Measurements from ENCODE around the gene FAM200A.
"Not testable (repeated sequence)": the region's sequence is repeated elsewhere in the genome, so short reads cannot be mapped to it uniquely, and the experiment has no call there.

The FAM200A gene

DNA sequence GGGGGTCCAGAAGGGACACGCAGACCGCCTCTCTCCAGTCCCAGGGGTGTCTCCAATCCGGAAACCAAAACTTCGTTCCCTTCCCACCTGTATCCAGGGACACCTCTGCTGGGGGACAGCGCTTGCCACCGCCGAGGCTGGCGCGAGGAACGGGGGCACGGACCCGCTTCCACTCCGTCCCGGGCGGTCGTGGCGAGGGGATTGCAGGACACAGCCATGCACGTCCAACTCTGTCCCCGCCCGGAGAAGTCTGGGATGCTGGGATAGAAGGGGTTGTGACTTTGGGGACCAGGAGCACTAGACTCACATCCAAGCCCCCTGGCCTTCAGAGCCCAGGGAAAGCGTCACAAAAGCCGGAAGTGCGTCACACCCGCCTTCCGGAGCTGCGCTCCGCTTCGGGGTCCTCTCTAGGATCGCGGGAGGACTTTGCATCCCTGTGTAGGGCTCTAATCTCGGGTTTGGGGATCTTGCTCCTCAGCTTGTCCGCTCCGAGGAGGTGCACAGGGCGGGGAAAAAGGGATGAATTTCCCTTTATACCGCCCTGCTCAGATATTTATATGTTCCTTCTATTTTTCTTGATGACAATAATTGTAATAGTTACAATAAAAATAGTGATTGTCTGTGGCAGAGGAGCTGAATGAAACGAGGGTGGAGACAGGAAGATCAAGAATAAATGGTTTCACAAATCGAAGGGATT lies at the start of gene FAM200A:
TSS of gene FAM200A (minus strand) at position 348 of the 697 bp plus-strand sequence. CDS start 3,707 bp downstream, outside the sequence.
- peak; percentile 80 for FAIRE-seq

DNA sequence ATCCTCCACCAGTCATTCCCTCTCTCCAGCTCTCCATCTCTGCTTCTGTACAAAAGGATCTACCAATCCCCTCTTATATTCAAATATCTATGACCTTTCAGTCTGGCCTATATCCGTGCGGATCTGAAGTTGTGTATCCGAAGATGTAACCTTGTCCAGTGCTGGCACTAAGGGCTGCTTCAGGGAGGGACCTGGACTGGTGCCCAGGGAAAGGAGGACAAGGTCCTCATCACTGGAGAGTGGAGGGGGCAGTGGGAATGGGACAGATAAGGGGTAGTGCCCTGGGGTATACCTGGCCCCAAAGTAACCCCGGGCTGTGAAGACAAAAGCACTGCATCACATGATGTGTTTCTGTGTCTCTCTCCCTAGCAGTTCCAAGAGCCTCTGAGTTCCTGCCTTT lies 47.9 kb upstream of the FAM200A start:
- no peak for FAIRE-seq

DNA sequence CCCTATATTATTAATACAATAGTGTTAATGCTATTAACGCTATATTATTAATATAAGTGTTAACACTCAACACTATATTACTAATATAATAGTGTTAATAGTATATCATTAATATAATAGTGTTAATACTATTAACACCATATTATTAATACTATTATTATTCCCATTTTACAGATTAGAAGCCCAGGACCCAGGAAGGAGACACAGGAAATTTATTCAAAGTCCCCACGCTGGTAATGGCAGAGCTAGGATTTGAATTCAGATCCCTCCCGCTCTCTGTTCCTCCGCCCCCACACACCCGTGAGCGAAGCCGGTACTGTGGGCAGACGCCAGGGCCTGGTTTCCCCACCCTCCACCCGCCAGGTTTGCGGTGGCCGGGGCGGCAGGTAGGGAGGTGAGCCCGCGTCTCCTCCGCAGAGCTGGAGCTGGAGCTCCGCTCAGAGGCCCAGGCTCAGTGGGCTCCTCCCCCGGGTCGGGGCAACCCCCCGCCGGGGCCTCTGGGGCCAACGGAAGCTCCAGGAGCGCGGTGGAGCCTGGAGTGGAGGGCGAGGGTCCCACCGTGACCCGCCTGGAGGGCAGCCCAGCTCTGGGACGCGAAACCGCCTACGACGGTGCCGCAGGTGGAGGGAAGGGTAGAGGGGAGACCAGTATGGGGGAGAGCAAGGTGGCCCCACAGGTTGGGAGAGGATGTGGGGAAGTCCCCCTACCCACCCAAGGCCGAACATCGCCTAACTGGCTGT lies 46.0 kb upstream of the FAM200A start, which contains the start of gene TMEM225B:
TSS of gene TMEM225B (plus strand) at position 506 of the 740 bp plus-strand sequence. CDS start 6,122 bp downstream, outside the sequence.
- FAIRE-seq, result no peak

DNA sequence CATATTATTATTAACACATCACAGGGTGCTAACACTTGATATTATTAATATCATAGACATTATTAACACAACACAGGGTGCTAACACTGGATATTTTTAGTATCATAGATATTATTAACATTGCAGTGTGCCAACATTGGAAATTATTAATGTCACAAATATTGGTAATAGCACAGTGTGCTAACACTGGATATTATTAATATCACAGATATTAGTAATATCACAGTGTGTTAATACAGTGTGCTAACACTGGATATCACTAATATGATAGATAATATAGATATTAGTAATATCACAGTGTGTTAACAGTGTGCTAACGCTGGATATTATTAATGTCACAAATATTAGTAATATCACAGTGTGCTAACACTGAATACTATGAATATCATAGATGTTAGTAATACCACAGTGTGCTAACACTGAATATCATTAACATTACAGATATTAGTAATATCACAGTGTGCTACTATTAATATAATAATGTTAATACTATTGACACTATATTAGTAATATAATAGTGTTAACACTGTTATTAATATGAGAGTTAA lies 44.6 kb upstream of the FAM200A start:
- FAIRE-seq, result no peak

DNA sequence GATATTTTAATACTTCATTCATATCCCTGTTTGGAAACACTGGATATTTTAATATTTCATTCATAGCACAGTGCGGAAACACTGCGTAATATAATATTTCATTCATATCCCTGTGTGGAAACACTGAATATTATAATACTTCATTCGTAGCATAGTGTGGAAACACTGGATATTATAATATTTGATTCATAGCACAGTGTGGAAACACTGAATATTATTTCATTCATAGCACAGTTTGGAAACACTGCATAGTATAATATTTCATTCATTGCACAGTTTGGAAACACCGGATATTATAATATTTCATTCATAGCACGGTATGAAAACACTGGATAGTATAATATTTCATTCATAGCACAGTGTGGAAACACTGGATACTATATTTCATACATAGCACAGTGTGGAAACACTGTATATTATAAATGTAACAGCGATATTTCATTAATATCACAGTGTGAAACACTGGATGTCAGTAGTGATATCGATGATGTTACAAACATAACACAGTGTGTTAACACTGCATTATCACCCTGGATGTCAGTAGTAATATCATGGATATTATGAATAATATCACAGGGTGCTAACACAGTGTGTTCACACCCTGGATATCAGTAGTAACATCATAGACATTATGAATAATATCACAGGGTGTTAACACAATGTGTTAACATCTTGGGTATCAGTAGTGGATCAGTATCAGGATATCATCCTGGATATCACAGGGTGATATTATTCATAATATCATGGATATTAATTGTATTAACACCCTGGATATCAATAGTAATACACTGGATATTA lies 43.2 kb upstream of the FAM200A start:
- FAIRE-seq, result no peak

DNA sequence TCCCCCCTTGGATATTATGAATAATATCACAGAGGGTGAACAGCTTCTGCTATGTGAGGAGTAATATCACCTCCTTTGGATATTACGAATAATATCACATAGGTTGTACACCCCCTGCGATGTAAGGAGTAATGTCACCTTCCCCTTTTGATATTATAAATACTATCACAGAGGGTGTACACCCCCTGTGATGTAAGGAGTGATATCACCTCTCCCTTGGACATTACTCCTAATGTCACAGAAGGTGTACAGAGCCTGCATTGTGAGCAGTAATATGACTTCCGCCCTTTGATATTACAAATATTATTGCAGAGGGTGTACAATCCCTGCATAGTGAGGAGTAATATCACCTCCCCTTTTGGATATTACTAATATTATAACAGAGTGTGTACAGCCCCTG lies 37.0 kb upstream of the FAM200A start:
- no peak for FAIRE-seq

DNA sequence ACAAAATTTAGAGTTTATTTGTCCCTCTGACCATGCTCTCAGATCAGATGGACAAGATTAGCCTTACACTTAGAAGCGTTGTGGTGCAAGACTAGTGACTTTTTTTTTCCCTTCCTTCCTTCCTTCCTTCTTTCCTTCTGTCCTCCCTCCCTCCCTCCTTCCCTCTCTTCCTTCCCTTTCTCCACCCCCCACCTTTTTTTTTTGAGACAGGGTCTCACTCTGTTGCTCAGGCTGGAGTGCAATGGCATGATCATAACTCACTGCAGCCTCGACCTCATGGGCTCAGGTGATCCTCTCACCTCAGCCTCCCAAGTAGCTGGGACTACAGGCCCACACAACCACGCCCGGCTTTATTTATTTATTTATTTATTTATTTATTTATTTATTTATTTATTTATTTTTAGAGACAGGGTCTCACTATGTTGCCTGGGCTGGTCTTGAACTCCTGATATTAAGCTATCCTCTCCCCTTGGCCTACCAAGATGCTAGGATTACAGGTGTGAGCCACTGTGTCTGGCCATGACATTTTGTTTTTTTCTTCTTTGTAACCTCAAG lies 28.9 kb upstream of the FAM200A start:
- not testable (repeated sequence) for FAIRE-seq

DNA sequence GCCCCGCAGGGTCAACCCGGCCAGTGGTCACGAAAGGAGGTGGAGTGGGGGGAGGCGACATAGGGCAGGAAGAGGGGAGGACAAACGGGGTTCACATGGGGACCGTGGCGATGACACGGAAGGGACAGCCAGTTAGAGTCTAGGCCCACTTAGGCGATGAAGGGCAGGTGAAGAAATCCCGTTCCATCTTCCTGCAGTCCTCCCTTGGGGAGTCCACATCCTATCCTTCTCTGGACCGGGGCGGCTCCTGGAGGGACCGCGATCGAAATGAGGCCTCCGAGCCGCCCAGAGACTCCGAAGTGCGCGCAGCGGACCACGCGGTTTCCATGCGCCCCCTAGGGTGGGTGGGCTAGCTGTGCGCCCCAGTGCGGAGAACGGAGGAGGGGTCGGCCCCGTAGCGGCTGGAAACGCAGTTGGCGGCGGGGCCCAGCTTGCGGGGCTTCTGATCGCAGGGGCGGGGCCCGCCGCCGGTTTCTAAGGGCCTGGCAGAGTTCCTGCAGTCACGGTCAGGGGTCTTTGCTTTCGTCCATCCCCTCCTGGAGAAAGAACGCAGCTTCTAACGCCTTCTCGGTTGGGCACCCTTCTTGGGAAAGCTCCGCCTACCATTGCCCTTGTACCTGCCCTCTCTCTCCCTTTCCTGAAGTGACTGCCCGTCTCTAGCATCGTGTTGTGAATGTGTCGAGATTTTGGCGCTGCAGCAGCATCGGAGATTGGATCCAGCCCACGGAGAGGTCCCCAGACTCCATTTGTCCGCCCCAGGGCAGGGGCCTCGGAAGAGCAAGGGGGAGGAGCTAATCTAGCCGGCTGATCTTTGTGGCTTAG lies 28.3 kb upstream of the FAM200A start:
- no peak for FAIRE-seq

DNA sequence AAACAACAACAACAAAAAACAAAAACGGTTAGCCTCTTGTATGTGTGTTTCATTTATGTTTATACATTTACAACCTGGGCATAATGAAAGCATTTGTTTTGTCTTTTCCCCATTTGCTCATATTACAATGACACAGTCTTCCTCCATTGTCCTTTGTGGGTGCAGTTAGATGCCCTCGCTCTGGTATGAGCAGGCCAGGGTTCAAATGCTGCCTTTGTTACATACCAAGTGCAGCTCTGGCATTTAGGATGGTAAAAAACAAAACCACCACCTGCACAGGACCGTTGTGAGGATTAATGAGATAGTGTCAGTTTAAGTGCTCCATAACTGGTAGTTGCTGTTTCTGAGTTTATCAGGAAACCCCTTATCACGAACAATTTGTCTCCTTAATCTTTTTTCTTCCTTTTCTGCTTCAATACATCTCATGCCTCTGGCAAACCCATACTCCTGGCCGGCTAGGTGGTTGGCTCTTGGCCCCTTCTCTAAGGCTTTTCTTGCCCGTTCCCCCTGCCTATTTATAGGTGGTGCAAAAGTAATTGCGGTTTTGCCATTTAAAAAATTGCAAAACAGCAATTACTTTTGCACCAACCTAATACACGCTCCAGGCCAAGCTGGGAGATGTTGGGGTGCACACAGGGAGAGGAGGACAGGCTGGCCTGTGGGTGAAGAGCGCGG lies 27.5 kb upstream of the FAM200A start:
- no peak for FAIRE-seq

DNA sequence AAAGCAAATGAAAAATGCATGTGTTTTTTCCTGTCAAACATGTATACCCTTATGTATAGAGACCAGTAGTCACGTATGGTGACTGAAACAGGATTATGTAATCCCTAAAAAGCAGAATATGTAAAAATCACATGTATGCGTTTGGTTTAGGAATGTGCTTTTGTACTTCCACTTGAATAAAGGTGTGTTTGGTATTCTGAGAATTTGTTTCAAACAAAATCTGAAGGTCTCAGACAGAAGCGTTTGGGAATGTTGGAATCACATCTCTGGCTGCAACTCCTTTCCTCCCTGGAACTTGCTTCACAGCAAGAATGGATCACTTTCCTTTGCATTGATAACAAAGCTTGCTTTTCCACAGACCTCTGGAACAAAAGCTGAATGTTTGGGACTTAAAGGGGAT lies 24.3 kb upstream of the FAM200A start:
- no peak for FAIRE-seq

DNA sequence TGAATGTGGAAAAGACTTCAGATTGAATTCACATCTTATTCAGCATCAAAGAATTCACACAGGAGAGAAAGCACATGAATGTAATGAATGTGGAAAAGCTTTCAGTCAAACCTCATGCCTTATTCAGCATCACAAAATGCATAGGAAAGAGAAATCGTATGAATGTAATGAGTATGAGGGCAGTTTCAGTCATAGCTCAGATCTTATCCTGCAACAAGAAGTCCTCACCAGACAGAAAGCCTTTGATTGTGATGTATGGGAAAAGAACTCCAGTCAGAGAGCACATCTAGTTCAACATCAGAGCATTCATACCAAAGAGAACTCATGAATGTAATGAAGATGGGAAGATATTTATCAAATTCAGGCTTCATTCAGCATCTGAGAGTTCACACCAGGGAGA lies 21.3 kb upstream of the FAM200A start:
- FAIRE-seq, result no peak

DNA sequence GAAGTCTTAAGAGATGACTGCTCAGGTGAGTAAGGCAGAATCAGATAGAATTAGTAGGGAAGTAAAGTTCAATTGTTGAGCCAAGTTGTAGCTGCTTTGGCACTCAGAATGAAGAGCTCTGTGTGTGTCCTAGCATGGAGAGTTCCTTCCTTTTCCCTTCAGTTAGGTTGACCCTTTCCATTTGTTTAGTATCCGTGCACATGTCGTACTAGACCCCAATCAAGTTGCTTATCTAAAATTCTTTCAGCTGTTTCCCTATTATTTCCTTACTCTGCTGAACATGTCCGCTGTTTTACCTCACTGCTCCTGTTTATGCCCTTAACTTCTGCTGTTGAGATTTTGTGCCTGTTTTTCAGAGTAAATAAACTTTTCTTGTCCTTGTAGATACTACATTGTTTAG lies 19.9 kb upstream of the FAM200A start:
- FAIRE-seq, result no peak

DNA sequence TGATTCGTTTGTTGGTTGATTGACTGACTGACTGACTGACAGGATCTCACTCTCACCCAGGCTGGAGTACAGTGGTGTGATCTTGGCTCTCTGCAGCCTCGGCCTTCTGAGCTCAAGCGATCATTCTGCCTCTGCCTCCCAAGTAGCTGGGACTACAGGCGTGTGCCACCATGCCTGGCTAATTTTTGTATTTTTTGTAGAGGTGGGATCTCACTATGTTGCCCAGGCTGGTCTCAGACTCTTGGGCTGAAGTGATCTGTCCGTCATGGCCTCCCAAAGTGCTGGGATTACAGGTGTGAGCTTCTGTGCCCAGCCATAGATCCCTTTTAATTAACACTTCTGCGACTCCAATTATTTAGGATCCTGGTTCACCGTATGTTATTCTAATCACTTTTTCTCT lies 16.9 kb upstream of the FAM200A start:
- not testable (repeated sequence) for FAIRE-seq

DNA sequence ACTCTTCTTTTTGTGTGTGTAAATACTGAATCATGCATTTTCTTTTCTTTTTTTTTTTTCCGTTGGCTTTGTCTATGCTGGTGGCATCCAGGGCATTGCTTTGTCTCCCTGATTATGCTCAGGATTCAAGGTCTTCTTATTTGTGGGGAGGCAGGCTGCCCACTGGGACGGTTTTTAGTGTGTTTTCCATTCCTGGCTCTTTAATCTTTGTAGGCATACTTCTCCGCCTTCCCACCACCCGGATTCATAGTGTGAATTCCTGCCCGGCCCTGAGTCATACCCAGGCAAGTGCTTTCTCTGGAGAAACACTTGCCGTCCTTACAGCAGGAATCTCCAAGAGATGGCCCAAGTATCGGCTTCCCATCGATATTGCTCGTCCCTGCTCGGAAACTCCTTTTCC lies 11.7 kb upstream of the FAM200A start:
- FAIRE-seq, result no peak

DNA sequence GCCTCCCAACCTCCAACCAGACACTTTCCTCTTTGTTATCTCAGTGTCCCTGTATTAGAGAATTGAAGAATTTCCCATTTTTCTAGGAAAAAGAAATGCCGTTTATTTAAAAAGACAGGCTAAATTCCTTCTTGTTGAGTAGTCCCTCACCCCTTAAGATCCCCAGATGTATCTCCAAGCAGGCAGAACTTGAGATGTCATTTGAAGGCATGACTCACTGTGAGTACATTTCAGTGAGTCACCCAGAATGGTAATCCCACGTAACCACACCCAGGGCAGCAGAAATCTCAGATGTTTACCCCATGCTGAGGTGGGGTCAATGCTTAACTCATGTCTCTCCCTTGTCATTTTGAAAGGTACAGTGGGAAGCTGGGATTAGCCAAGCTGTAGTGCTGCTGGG lies 10.9 kb upstream of the FAM200A start:
- no peak for FAIRE-seq

DNA sequence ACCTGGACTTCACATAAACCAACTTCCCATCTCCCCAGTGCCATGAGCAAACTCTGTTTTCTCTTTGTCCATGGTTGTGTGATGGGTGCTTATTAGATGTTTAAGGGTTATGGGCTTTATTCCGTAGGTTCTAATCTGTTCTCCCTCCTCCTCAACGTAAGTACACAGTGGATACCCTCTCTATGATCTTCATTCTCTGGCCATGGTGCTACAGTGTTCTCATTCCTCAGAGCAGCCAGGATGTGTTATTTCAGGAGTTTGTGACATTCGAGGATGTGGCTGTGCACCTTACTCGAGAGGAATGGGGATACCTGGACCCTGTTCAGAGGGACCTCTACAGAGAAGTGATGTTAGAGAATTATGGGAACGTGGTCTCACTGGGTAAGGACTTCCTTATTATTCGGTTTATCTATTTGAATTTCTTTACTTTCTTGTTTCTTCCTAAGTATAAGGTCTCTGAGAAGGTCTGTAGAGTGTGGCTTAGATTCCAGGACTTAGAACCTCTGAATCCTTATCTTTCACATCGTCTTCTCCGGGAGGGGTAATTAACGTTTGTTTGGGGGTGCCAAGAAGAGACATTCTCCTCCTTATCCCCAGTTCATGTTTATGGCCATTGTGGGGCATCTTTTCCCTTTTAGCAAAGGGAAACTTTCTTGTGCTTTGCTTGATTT lies 10.3 kb upstream of the FAM200A start:
- FAIRE-seq, result no peak

DNA sequence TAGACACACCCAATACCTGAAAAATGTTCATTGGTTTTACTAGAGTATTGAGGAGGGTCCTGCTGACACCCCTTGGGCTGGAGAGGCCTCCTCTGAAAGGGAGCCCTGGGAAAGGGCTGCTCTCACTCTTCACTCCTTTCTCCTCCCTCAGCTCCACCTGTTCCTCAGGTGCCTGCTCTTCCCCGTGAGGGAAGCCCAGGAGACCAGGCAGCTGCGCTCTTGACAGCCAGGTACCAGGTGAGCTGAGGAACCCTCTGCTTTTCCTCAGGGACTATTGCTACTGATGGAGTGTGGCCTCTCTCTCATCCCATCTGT lies 9.8 kb upstream of the FAM200A start:
- FAIRE-seq, result no peak

DNA sequence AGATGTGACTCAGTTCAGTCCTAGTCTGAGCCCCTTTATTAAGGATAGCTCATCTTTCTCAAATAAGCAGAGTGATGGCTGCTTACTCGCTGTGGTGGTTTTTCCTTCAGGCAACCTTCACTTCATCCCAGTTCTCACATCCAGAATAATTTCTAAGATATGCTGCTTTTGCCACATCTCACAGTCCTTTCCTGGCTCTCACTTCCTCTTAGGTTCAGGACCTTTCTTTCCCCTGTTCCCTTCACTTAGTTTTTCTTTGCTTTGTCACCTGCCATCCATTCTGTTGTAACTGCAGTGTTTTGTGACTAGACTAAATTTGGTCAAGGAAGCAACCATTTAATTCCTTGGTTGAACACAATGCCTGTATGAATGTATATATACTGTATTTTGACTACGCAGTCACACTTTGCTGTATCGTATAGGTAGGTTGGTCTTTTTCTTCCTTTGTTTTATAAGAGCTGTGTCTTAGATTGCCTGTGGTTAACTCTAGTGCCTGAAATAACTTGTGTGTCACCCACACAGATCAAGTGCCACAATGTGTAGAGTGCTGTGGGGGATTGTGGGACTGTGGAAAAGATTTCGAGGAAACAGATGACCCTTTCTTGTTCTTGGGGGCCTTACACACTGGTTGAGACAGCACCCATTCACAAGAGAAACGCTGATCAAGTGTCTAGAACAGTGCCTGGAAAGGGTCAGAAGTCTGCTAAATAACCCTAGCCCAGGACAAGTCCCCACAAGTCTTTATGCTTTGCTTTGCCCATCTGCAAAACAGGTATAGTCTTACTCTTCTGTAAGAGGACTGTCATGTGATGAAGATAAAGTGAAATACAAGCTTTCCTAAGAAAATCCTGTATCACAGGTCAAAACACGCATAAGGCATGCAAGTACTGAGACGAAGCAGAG lies 9.2 kb upstream of the FAM200A start:
- no peak for FAIRE-seq

DNA sequence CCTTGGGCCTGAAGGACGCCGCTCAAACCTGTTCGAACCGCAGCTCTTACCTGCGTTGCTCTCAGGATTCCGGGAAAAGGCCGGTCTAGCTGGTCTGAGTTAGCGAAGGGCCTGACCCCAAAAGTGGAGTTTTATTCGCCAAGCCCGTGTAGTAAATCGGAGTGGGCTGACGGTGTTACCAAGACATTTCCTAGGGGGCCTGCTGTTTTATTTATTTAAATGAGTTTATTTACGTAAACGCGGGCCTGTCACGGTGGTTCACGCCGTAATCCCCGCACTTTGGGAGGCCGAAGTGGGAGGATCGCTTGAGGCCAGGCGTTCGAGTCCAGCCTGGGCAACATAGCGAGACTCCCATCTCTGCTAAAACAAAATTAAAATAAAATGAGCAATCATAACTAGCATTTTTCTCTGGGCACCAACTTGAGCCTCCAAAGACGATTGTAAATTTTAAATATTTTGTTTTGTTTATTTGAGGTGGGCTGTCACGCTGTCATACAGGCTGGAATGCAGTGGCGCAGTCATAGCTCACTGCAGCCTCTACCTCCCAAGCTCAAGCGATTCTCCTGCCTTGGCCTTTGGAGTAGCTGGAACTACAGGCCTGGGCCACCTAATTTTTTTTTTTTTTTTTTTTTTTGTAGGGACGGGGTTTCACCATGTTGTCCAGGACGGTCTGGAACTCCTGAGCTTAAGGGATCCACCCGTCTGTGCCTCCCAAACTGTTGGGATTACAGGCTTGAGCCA lies 7.4 kb upstream of the FAM200A start:
- FAIRE-seq, result no peak

Measured in G401.6 (cell line).